Esophagus squamous epithelium (tissue), 5 donors: ENCODE results near the gene FAM185A. TPM values are rescaled to one million over a fixed set of nuclear protein-coding genes. Genes with fewer than 3 reads are reported as not detected.

Experiments
- DNase-seq: peaks from one replicate; lab custom pipeline; 2025; lab: John Stamatoyannopoulos, UW
- H3K27ac ChIP-seq, 4 donors: fragments of 200-600 bp; sonication (generic); one replicate each; pipeline ENCODE4 v1.5.1; 2016 to 2019; ENCODE audit warnings: mild to moderate bottlenecking in 1 of 4
- H3K27me3 ChIP-seq, 4 donors: fragments of 200-600 bp; sonication (generic); 1 replicate in 3 of 4; 2 replicates in 1 of 4; pipeline versions ENCODE4 v1.5.1 to v1.6.0; 2017 to 2021; ENCODE audit warnings: antibody characterized with exemption in 1 of 4
- H3K36me3 ChIP-seq, 3 donors: fragments of 200-600 bp; sonication (generic); one replicate each; pipeline ENCODE4 v1.5.1; 2016 to 2019
- H3K4me1 ChIP-seq, 3 donors: fragments of 200-600 bp; sonication (generic); one replicate each; pipeline ENCODE4 v1.5.1; 2017 to 2019
- H3K4me3 ChIP-seq, 4 donors: fragments of 200-600 bp; sonication (generic); 1 replicate in 3 of 4; 2 replicates in 1 of 4; pipeline ENCODE4 v1.5.1; 2016 to 2019; ENCODE audit warnings: mild to moderate bottlenecking in 2 of 4, moderate library complexity in 1 of 4
- H3K9me3 ChIP-seq, 3 donors: fragments of 200-600 bp; sonication (generic); one replicate each; pipeline ENCODE4 v1.5.1; 2016 to 2019
- CTCF ChIP-seq, 6 experiments: fragments of 450-650 bp in 4 of 6; fragments of 200-600 bp in 2 of 6; sonication (generic) in 2 of 6; IDR thresholded peaks; one replicate each; pipeline ENCODE4 v1.5.1; 2016 to 2019; ENCODE audit warnings: antibody characterized with exemption in 6 of 6, mild to moderate bottlenecking in 4 of 6, moderate library complexity in 4 of 6
- POLR2A ChIP-seq, 4 donors: fragments of 450-650 bp; IDR thresholded peaks; one replicate each; pipeline ENCODE4 v1.6.1; 2017; ENCODE audit warnings: antibody characterized with exemption in 4 of 4, mild to moderate bottlenecking in 4 of 4, moderate library complexity in 3 of 4
- WGBS, 2 donors: methylation state at CpG; one replicate each; pipeline ENCODE4 v1.1.5; 2018; 5-methylcytosine and 5-hydroxymethylcytosine counted together
- intact Hi-C: fragments of 100-400 bp; cut with DNase I; formaldehyde crosslinking; loops from one replicate; pipeline ENCODE4 v1.15.0; 2022
- total RNA-seq, 4 donors: library from RNA; depleted of rRNA; stranded (reverse); fragments of >200 nt; gene quantifications; one replicate each; pipeline ENCODE4 v1.1.0, GENCODE V29; 2016
- donor health status: DM: yes; HTN: yes; CAD: no.

Gene FAM185A
- total RNA-seq, 4 donors from 2014 or later: 8.5 to 16.3 (median 11.7) TPM

DNA sequence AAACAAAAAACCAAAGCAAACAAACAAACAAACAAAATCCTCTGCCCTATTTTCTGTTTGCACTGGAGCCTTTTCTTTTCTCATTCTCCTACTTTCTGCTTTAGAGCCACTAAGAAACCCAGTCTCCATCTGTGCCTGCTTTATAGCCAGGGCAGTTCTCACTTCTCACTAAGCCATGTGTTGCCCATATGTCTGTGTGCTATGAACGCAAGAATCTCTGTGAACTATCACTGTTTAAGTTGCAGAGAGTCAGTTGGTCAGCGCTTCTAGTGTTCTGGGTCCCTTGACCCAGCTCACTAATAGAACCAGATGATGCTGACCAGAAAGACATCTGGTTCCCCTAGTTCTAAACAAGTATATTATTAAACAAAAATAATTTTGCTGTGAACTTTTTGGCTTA, 81.4 kb downstream of the FAM185A start:
- no peak for DNase-seq
- no peaks in the 10 kb centered on the region for H3K9me3 ChIP-seq
- H3K4me1 ChIP-seq: peaks cover 0 to 4% (median 0%) of the 10 kb centered on the region in 3 donors
- H3K36me3 ChIP-seq: peaks cover 0 to 32% (median 10%) of the 10 kb centered on the region in 3 donors
- intact Hi-C loops: no loop called here
- no peaks in the 10 kb centered on the region for H3K27me3 ChIP-seq
- 82 to 87% methylated on average over 2 of the region's 2 CpGs for WGBS, 2 donors
- H3K4me3 ChIP-seq: no peak overlapping the region
- H3K27ac ChIP-seq: no peak overlapping the region
- TF ChIP-seq CTCF (IDR thresholded peaks at IDR 0.05) (no peak), POLR2A (IDR thresholded peaks at IDR 0.05) (no peak)

GRCh38 chr7:102832674-102833073, 83.9 kb downstream of the FAM185A start:
- Histone ChIP-seq H3K27ac (no peak overlapping the region), H3K4me1 (peaks cover 0 to 16% (median 4%) of the 10 kb centered on the region in 3 donors), H3K9me3 (no peaks in the 10 kb centered on the region), H3K4me3 (no peak overlapping the region), H3K27me3 (no peaks in the 10 kb centered on the region), H3K36me3 (peaks cover 0 to 22% (median 4%) of the 10 kb centered on the region in 3 donors)
- DNase-seq: no peak
- no peak for TF ChIP-seq POLR2A (IDR thresholded peaks at IDR 0.05)
- TF ChIP-seq CTCF (IDR thresholded peaks at IDR 0.05): no peak
- 55 to 90% methylated on average over 1 of the region's 1 CpG for WGBS, 2 donors
- intact Hi-C loops: no loop called here

- no peak overlapping the region for H3K27ac ChIP-seq
- peaks cover 0 to 22% (median 4%) of the 10 kb centered on the region in 3 donors for H3K36me3 ChIP-seq
- no peak for TF ChIP-seq CTCF (IDR thresholded peaks at IDR 0.05)
- TF ChIP-seq POLR2A (IDR thresholded peaks at IDR 0.05): no peak
- 89 to 90% methylated on average over 5 of the region's 5 CpGs for WGBS, 2 donors
- no peak for DNase-seq
- no peaks in the 10 kb centered on the region for H3K27me3 ChIP-seq
- intact Hi-C loops: no loop called here
- no peak overlapping the region for H3K4me3 ChIP-seq
- no peaks in the 10 kb centered on the region for H3K9me3 ChIP-seq
- peaks cover 0 to 16% (median 4%) of the 10 kb centered on the region in 3 donors for H3K4me1 ChIP-seq
Observed at GRCh38 chr7:102833343-102833742, 84.5 kb downstream of the FAM185A start.

DNA sequence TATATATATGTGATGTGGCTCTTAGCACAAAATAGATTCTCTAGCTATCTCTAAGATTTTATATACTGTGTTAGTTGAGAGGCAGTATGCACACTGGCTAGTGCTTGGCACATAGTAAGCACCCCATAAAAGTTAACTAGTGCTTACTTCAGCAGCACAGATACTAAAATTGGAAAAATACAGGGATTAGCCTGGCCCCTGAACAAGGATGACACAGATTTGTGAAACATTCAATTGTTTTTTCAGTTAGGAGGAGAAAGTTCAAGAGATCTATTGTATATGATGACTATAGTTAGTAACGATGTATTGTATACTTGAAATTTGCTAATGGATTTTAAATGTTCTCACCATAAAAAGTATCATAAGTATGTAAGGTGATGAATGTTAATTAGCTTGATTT, 85.7 kb downstream of the FAM185A start:
- H3K27me3 ChIP-seq: no peaks in the 10 kb centered on the region
- no peak for TF ChIP-seq CTCF (IDR thresholded peaks at IDR 0.05)
- no peak for TF ChIP-seq POLR2A (IDR thresholded peaks at IDR 0.05)
- intact Hi-C loops: no loop called here
- no peak overlapping the region for H3K4me3 ChIP-seq
- no peaks in the 10 kb centered on the region for H3K9me3 ChIP-seq
- peaks cover 0 to 16% (median 0%) of the 10 kb centered on the region in 3 donors for H3K36me3 ChIP-seq
- no peak for DNase-seq
- H3K4me1 ChIP-seq: peaks cover 0 to 16% (median 4%) of the 10 kb centered on the region in 3 donors
- H3K27ac ChIP-seq: no peak overlapping the region
- WGBS, 2 donors: 43 to 60% methylated on average over 1 of the region's 1 CpG

GRCh38 chr7:102834999-102835398, 86.2 kb downstream of the FAM185A start:
- 0 to 71% methylated on average over 1 of the region's 1 CpG for WGBS, 2 donors
- no peak for DNase-seq
- TF ChIP-seq CTCF (IDR thresholded peaks at IDR 0.05): no peak
- no peak for TF ChIP-seq POLR2A (IDR thresholded peaks at IDR 0.05)
- H3K27ac ChIP-seq: no peak overlapping the region
- no peaks in the 10 kb centered on the region for H3K9me3 ChIP-seq
- H3K4me3 ChIP-seq: no peak overlapping the region
- peaks cover 0 to 11% (median 0%) of the 10 kb centered on the region in 3 donors for H3K36me3 ChIP-seq
- intact Hi-C loops: no loop called here
- H3K27me3 ChIP-seq: no peaks in the 10 kb centered on the region
- peaks cover 0 to 16% (median 4%) of the 10 kb centered on the region in 3 donors for H3K4me1 ChIP-seq
